GM12875 (cell line): ENCODE data around the gene APBB3.
A peak's percentile ranks its signal among the peaks of the same experiment; 100 is the strongest.

ENCODE experiments used
- H3K4me3 ChIP-seq: one replicate; pipeline ENCODE4 v1.5.1; 2011; ENCODE audit warnings: low read depth, low read length, control low read depth
- CTCF ChIP-seq: IDR thresholded peaks from 2 replicates; pipeline ENCODE4 v1.5.1; 2011; ENCODE audit warnings: low read depth, mild to moderate bottlenecking, control low read depth, inconsistent platforms, low read length, moderate library complexity, borderline replicate concordance; ENCODE audit not compliant: insufficient read depth

The APBB3 gene

GRCh38 chr5:140548791-140549190 is 15.6 kb downstream of the APBB3 start:
- no peak overlapping the region for H3K4me3 ChIP-seq

GRCh38 chr5:140548300-140548688 is 16.1 kb downstream of the APBB3 start:
- no peak for TF ChIP-seq CTCF
- H3K4me3 ChIP-seq: no peak overlapping the region

More at GRCh38 chr5:140548791-140549190, 15.6 kb downstream of the APBB3 start:
- no peak for TF ChIP-seq CTCF

- H3K4me3 ChIP-seq: peak within 1 kb of the TSS; percentile 17
- TF ChIP-seq CTCF: peak; percentile 59
Measured at GRCh38 chr5:140547508-140548299, 16.7 kb downstream of the APBB3 start, which contains the start of gene EIF4EBP3. TSS of gene EIF4EBP3 (plus strand) at chr5:140547662. CDS start at chr5:140547738, 76 bp downstream.

GRCh38 chr5:140546851-140547507 is 17.4 kb downstream of the APBB3 start:
- TF ChIP-seq CTCF: no peak
- no peak overlapping the region for H3K4me3 ChIP-seq

GRCh38 chr5:140545606-140546005 is 18.8 kb downstream of the APBB3 start:
- TF ChIP-seq CTCF: no peak

GRCh38 chr5:140544986-140545385 is 19.4 kb downstream of the APBB3 start:
- no peak overlapping the region for H3K4me3 ChIP-seq
- no peak for TF ChIP-seq CTCF

More at GRCh38 chr5:140545606-140546005, 18.8 kb downstream of the APBB3 start:
- H3K4me3 ChIP-seq: no peak overlapping the region
